NK-92 treated with Interleukin-12 subunit alpha and Interleukin-12 subunit beta, amount 100 ng/mL, for 24 hours (cell line): Measurements from ENCODE around the gene NTRK2.

Experiments
- DNase-seq: peaks from one replicate; lab custom pipeline; 2025; lab: John Stamatoyannopoulos, UW

The NTRK2 gene

DNA sequence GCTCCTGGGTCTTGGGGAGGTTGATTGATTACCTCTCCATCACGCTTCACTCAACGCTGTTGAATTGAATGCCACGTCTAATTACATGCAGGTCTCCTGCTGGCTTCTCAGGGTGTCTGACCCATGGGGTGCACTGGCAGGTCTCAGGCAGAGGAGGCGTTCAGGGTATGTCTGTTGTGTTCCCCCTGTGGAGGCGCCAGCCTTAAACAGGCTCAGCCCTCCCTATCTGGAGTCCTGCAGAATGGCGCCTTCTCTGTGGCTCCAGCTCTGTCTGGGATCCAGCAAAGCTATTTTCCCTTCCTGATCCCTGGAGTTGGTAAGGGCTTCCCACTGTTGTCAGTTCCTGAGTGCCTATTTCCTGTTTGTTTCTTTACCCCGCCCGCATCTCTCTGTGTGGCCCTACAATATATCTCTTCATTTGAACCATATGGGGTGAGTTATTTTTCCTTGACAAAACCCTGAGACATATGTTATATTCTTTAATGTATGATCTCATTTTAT is 150.0 kb downstream of the NTRK2 start:
- no peak for DNase-seq

DNA sequence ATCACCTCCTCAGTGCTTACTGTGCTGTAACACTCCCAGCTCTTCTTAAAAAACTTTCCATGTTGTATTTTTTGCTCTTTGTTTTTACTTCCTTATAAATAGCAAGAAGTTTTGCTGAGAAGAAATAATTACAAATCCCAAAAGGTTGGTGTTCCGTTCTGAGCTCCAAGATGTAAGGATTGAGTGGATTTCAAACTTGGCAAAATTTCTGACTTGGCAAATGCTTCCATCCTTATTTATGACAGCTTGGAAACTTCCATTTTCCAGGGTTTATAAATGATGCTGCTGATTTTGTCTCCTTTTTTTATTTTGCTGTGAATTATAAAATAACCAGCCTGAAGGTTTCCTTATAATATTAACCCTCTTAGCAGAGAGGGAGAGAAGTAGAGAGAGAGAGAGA is 151.9 kb downstream of the NTRK2 start:
- no peak for DNase-seq

DNA sequence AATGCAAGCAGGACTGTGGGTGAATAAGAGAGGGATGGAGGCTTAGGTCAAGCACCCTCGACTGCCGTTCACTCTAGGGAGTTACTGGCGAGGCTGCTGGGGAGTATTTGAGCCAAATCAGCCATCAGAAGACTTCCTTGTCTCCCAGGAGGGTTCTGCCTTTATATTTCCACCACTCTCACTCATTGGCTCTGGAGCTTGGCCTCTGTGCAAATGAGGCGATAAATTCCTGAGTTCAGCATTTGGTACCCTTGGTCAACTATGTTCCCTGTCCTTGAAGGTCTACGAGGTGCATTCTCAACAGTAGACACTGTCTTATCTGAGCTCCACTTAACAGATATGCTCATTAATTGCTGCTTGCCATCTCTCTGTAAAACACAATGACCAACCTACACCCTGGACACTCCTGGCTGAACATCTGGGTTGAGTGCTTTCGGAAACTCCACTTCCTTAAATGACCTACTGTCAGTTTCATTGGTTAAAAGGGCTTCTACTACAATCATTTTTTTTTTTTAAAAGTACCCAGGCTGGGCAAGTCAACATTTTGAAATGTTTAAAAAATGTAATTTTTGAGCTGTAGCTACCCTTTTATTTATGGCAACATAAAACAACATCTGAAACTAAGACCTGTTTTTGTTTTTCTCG is 153.2 kb downstream of the NTRK2 start:
- DNase-seq: no peak

DNA sequence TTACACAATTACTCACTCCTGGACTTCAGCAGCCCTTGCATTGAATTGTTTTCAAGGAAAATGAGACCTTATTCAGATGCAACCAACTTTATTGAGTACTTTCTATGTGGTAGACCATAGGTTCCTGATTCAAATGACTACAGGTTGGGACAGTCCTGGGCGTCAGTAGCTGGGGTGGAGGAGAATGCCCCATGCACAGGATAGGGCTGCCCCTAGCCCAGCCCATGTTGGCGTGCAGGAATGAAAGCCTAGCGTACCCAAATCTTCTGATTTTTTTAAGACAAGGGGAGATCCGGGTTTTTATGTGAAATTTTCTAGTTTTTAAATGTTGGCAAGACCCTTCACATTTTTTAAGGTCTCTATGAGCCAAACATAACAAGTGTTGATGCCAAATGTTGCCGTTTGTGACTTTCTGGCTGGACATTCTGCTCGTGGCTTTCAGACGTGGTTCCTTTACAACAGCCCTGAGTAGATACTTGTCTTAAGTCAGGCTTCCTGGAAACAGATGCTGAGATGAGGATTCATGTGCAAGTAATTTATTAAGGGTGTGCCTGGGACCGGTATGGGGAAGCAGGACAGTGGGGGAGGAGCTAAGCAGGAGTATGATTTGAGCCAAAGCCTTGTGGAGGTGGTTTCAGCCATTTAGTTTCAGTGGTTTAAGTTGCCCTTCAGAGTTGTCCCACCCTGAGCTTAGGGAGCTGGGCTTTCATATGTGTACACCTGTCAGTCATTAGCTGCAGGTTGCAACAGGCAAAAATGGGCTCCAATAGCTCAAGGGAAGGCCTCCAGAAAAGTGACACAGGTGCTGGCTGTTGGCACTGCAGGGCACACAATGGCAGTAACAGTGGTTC is 154.1 kb downstream of the NTRK2 start:
- DNase-seq: no peak

DNA sequence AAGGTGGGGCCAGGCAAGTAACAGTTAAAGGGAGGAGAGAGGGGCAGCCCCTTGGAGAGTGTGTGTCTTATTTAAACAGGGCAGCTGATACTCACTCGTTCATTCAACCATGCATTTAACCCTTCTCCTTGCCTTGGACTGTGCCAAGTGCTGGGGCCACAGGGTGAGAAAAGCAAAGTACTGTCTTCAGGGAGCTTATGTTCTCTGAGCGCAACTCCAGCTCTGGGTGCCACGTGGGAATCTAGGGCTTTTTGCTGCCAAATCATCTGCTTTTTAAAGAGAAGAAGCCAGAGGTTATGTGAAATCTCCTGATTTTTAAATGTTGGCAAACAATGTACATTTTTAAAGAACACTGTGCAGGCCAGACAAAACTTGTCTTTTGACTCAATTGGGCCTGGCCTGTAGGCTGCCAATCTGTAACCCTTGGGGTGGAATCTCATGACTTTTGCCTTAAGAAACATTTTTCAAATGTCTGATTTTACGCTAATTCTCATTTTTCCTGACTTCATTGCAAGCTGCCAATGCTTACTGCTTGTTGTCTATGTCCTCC is 157.8 kb downstream of the NTRK2 start:
- no peak for DNase-seq

DNA sequence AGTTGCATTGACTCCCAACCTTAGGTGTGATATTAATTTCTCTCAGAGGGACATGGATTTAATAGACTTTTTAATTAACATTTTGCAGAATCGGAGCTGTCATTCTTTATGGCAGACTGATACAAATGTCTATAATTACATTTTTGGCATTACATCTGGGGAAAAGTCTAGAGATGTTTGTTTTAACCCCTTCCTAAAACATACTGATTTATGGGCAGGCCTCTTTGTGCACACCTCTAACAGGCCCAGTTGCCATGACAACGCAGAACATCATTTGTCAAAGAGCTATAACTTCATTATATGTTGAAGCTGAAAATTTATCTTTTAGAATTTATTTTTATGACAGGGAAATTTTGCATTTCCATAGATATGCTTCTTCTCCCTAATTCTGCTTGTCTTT is 158.5 kb downstream of the NTRK2 start:
- no peak for DNase-seq

DNA sequence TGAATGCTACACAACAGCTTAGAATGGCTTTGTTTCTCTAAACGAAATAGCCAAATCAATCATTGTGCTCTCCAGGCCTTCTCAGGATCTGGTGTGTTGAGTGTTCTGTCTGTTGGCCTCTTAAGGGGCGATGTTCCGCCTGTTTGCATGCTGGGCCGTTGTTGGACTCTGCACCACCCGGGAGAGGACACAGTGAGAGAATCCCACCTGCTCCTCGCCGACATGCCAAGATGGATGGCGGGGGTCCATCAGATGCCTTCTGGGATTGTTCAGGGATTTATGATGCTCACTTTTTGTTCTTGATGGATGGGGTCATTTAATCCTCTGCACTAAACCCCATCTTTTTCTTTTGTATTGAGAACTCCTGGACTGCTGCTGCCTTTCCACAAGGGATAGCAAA is 159.9 kb downstream of the NTRK2 start:
- DNase-seq: no peak

DNA sequence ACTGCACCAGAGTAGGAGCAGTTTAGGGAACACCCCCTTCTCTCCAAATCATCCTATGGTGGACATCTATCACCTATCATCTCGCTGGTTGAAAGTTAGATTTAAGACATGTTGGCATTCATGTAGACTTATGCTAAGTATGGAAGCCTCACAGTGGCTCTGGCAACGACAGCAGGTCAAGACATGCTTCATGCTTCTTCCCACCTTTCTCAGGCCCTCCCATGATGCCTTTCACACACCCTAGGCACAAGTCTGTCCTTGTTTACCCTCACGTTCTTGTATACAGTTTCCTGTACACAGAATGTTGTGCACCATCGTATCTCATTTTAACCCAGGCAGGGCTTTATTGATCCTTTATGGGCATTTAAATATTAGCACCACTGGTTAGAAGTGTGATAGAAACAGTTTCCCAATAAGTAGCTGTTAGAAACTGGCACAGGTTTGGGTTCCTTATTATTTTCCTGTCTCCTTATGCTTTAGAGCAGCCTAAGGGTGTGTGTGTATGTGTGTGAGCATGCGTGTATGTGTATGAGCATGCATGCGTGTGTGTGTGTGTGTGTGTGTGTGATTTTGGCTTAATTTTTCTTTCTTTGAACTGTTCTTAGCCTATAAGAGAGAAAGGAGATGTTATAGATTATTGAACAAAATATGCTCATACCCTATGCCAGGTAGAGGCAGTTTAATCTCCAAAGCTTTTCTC is 160.6 kb downstream of the NTRK2 start:
- no peak for DNase-seq

DNA sequence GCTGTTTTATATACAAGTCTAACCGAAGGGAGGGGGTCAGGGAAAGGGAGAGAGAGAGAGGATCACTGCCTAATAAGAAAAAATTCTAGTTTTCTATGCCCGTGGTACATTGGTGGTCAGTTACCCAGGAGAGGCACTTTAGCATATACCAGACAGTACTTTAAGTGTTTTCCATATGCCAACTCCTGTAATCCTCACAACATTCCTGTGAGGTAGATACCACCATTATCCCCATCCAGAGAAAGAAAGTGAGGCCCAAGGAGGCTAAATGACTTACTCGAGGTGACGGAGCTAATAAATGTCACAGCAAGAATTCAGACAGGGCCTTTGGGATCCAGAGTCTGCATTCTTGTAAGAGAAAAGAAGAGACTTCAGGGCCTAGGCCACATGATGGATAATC is 161.8 kb downstream of the NTRK2 start:
- DNase-seq: no peak

DNA sequence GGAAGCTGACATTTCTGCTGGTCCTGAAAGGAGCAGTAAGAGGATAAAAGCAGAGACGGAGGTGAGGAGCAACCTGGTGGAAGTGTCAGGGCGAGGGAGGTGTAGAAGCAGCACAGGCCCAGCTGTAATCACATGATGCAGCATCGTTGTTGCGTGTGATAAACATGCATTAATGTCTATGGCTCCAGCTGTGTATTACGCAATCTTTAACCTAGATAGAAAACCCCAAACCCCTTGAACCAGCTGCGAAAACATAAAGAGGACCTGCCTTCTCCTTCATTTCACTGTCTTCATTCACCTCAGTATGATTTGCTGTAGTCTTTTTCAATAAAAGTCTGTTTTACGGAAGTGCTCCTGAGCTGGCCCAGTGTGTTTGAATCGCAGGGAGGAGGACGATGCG is 162.9 kb downstream of the NTRK2 start:
- DNase-seq: no peak

DNA sequence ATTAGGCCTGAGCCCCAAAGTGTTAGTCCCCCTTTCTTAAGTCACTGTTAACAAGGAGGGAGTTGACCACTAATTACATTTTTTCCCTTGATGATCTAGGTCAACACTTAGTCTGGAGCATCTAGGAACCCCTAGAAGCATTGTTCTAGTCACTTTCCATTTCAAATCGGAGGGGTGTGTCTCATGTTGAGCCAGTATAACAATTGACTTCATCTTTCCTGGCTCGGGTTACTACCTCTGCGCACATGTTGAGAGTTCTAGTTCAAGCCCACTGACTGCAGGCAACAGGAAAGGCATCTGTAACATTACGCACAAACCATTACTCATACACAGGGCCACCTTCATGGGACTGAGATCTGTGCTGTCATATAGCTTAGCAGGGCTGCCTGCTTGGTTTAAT is 164.9 kb downstream of the NTRK2 start:
- no peak for DNase-seq

DNA sequence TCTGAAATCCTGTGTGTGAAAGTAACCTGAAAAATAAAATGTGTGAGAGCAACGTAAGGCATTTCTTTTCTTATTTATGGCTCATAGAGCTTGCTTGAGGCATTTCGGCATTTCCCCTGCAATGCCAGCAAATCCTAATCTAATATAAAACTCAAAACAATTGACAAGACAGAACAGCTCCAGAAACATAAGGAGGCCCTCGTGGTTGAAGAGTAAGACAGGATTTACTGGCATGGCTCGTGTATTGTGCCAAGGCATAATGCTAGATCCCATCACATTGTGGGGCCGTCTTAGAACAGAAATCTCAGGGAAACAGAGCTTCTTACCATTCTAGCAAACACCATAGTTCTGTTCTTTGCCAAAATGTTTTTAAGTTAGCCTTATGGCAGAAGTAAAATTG is 166.2 kb downstream of the NTRK2 start:
- no peak for DNase-seq

DNA sequence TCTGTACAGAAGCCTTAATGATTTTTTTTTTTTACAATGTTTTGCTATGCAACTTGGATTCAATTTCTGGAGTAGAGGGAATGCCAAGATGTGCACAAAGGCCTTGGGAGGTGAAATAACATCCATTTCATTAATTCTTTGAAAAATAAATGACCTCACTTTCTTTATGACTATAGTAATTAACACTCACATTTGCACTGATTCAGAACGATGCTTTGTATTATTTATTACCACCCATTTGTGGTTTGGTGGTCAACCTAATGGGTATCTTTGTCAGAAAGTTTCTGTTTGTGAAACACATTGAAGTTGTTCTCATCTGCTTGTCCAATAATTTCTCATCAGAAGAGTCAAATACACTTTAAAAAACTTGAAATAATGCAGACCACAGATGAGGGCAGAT is 169.3 kb downstream of the NTRK2 start:
- DNase-seq: no peak

DNA sequence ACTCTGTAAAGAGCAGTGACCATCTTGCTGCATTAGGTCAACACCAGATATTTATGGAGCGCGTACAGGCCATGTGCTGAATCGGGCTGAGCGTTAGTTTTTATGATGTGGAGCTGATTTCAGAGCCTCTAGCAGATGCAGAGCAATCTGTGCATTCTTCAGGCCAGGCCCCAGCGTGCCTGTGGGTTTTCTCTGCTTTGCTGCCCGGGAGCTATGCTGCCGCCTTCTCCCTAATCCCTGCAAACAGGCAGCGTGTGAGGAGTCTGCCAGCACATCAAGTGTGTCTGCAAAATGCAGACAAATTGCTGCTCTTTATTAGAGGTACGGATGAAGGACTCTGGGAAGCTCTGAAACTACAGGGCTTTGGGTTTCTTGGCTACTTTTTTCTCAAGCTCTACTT is 170.0 kb downstream of the NTRK2 start:
- DNase-seq: no peak

DNA sequence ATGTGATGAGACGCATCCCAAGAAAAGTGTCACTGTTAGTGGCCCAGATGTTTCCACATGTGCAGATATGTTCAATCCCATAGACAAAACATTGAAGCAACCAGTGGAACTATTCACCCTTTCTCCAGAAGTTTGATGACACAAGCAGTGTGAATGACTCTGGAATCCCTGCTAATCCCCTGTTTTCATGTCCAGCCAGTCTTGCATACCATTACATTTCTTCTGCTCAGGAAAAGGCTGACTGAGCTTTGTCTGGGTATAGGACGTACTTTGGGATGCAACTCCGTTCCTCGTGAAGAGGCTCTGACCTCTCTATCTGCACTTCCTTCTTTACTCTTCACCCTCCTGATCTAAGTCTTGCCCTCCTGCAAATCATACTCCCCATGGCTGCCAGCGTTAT is 172.4 kb downstream of the NTRK2 start:
- no peak for DNase-seq

DNA sequence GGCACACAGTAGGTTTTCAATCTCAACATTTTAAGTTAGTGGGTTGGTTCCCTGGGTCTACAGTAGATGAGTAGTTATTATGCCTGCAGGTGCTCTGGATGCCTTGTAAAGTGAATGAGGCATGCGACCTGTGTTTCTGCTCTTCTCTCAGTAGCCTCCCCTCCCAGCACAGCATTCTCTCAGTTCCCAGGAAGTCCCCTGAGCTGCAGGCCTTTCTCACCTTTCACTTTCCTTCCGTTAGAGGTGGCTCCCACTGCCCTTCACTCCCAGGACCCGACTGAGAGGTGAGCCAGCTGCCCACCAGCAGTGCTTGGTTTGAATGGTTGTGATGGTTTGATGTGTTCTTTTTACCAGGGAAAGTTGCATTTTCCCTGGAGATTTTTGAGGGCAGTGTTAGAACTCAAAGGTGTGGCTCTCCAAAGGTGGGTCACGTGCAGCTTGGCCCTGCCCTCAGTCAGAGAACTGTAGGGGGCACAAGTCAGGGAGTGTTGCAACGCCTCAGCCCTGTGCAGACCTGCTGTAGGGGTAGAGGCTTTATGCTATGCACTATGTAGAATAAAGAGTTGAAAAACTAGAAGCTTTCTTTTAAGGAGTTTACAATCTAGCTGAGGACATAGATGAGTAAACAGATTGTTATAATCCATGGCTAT is 173.8 kb downstream of the NTRK2 start:
- no peak for DNase-seq

DNA sequence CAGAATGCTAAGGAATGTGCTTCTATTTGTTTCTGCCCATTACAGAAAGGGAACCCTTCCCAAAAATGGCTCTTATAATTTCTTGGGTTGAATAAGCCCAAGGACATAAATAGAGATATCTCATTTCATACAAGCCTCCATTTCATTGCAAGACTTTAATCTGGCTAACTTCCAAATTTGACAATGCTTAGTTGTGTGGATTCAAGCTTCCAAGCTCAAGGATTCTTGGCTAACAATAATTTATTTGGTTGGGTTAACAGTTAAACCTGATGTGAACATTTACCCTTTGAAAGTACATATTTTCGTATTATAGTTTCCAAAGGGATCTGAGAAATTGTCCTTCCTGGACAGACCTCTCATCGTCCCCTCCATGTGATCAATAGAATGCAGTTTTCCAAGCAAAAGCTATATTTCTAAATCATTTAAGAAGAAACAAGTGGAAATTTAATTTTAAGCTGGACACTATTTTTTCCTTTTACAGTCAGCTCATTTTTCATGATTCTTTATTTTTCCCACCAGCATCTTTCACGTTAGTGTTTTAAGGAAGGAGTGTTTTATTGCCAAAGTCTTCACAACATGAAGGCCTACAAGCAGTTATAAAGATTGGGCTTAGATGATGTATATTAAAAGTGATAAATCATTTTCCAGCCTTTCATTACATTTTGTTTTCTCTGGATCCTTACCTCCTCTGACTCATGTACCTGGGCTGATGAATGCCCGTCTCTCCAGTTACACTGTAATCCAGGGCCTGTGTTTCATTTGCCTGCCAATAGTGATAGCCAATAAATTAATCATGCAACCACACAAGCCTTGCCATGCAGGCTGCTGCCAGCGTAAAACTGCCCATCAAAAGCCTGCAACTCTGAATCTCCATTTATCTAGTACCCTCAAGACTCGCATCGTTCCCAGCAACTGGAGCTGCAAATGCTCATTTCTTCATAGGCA is 176.7 kb downstream of the NTRK2 start:
- no peak for DNase-seq

DNA sequence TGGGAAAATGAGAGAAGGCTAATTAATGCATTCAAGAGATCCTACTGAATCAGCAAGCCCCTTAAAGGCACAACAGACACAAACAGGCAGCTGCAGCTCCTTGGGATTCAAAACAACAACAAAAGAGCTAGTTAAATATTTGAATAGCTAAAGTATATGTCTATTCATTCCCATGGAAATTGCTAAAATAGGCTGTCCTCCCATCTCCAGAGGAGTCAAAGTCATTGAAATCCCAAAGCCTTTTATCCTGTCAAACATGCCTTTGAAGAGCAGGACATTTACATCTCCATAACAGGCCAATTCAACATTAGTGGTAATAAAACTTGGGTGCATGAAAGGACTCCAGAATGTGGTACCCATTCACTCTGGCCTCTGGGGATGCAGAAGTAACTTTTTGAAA is 177.4 kb downstream of the NTRK2 start:
- DNase-seq: no peak

DNA sequence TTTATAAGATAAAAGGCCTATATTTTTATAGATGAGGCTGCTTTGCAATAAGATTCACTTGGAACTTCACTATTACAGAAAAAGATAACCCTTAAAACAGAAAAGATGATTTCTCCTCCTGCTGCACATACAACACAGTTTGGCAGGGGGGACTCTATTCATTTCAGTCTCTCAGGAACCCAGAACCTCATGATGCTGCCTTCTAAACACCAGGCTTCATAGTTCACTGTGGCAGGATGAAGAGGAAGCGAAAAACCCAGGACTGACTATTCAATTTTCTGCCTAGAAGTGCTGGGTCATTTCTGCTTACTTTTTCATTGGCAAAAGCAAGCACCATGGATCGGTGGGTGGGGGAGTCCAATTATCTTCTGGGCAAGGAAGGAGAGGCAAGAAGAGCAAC is 179.5 kb downstream of the NTRK2 start:
- no peak for DNase-seq

DNA sequence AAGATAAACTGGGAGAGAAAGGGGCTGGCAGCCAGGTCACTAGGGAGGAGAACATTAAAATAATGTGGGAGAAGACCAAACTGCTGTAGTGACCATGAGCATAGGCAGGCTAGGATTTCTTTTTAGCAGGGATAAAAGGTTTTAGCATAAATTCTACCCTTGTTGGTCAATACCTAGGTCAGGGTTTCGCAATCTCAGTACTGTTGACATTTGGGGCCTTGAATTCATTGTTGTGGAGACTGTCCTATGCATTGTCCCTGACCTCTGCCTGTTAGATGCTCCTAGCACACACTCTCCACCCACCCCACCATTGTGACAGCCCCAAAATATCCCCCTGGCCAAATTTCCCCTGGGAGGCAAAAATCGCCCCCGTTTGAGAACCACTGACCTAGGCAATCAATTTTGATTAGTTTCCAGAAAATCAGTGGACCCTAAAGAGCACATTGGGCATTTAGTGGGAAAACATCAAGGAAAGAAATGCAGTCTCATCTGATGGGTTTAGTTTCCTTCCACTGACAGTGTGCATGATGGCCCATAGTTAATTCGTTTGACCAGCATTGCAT is 181.4 kb downstream of the NTRK2 start:
- no peak for DNase-seq
